IMR-90 (cell line): ENCODE results near the gene ZNF836. TPM values are rescaled to one million over a fixed set of nuclear protein-coding genes. Genes with fewer than 3 reads are reported as not detected.
A peak's percentile ranks its signal among the peaks of the same experiment; 100 is the strongest.

Experiments used
- ATAC-seq: fragments of 200-7000 bp; cut with Tn5 transposase; 2 replicates; pipeline ENCODE4 v1.9.1; 2020; ENCODE audit warnings: low read depth, mild to moderate bottlenecking, moderate library complexity
- BruUV-seq: library from RNA; stranded (reverse); fragments of 400-500 nt; replicated peaks from 2 replicates; lab custom pipeline; 2021; lab: Mats Ljungman, UMichigan
- CTCF ChIA-PET: fragments of 300-600 bp; formaldehyde crosslinking; extraction: SDS; loops from one replicate; lab custom pipeline; 2021; ENCODE audit warnings: antibody characterized with exemption; lab: Yijun Ruan, JAX
- POLR2A ChIA-PET: fragments of 300-600 bp; sonication (Branson Sonifier 250); formaldehyde crosslinking; loops from one replicate; lab custom pipeline; 2022; ENCODE audit warnings: antibody characterized with exemption; ENCODE audit not compliant: unreplicated experiment; lab: Charles Lee
- DNase-seq: peaks from one replicate; pipeline ENCODE4 v3.0.0; 2013
- H2AFZ ChIP-seq: replicated peaks from 2 replicates; pipeline ENCODE3; 2013; ENCODE audit warnings: low read length, mild to moderate bottlenecking; ENCODE audit not compliant: poor library complexity
- H2AK5ac ChIP-seq: 2 replicates; pipeline ENCODE4 v1.6.1; 2013; ENCODE audit warnings: low read depth, low read length, inconsistent platforms
- H2AK9ac ChIP-seq: replicated peaks from 2 replicates; pipeline ENCODE3; 2013; ENCODE audit warnings: mild to moderate bottlenecking, low read depth, low read length, moderate library complexity; ENCODE audit not compliant: poor library complexity
- H2BK120ac ChIP-seq: 2 replicates; pipeline ENCODE4 v1.6.1; 2013; ENCODE audit warnings: low read depth, low read length, inconsistent platforms
- H2BK15ac ChIP-seq: 3 replicates; pipeline ENCODE4 v1.6.1; 2013; ENCODE audit warnings: low read depth, low read length, inconsistent platforms
- H2BK20ac ChIP-seq: 2 replicates; pipeline ENCODE4 v1.6.1; 2013; ENCODE audit warnings: low read depth, mild to moderate bottlenecking, inconsistent platforms, low read length, moderate library complexity
- H2BK5ac ChIP-seq: 2 replicates; pipeline ENCODE4 v1.6.1; 2013; ENCODE audit warnings: mild to moderate bottlenecking, low read depth, low read length, inconsistent platforms; ENCODE audit not compliant: poor library complexity, severe bottlenecking
- H3K14ac ChIP-seq: replicated peaks from 2 replicates; pipeline ENCODE4 v1.6.1; 2013; ENCODE audit warnings: low read depth, low read length, inconsistent platforms
- H3K18ac ChIP-seq: 2 replicates; pipeline ENCODE4 v1.6.1; 2013; ENCODE audit warnings: low read depth, low read length, control low read depth
- H3K23ac ChIP-seq: 2 replicates; pipeline ENCODE4 v1.6.1; 2013; ENCODE audit warnings: low read depth, low read length, inconsistent platforms
- H3K27ac ChIP-seq: 2 replicates; pipeline ENCODE4 v1.5.1; 2013; ENCODE audit warnings: mild to moderate bottlenecking, control low read depth, low read length; ENCODE audit not compliant: insufficient read depth
- H3K27me3 ChIP-seq: 2 replicates; pipeline ENCODE4 v1.6.1; 2013; ENCODE audit warnings: low read length; ENCODE audit not compliant: control insufficient read depth, insufficient read depth
- H3K36me3 ChIP-seq: 2 replicates; pipeline ENCODE4 v1.6.1; 2013; ENCODE audit warnings: low read length, mixed read lengths; ENCODE audit not compliant: control insufficient read depth, insufficient read depth
- H3K4ac ChIP-seq: 2 replicates; pipeline ENCODE4 v1.6.1; 2013; ENCODE audit warnings: low read depth, low read length, inconsistent platforms
- H3K4me1 ChIP-seq: 2 replicates; pipeline ENCODE4 v1.6.1; 2013; ENCODE audit warnings: low read length, mixed read lengths; ENCODE audit not compliant: control insufficient read depth, insufficient read depth
- H3K4me2 ChIP-seq: 2 replicates; pipeline ENCODE4 v1.6.1; 2013; ENCODE audit warnings: low read depth, mild to moderate bottlenecking, control low read depth, low read length, moderate library complexity
- H3K4me3 ChIP-seq: 2 replicates; pipeline ENCODE4 v1.5.1; 2013; ENCODE audit warnings: low read depth, mild to moderate bottlenecking, control low read depth, low read length, moderate library complexity; ENCODE audit not compliant: insufficient read depth
- H3K56ac ChIP-seq: 2 replicates; pipeline ENCODE4 v1.6.1; 2013; ENCODE audit warnings: low read length, inconsistent platforms; ENCODE audit not compliant: insufficient read depth; ENCODE audit errors: extremely low read depth
- H3K79me1 ChIP-seq, 2 experiments: 2 replicates each; pipeline ENCODE4 v1.6.1; 2013; ENCODE audit warnings: low read length in 2 of 2, inconsistent platforms in 1 of 2, low read depth in 1 of 2
- H3K9ac ChIP-seq: 2 replicates; pipeline ENCODE4 v1.6.1; 2013; ENCODE audit warnings: low read depth, low read length, control low read depth
- H3K9me1 ChIP-seq: 2 replicates; pipeline ENCODE4 v1.6.1; 2013; ENCODE audit warnings: low read length, inconsistent platforms; ENCODE audit not compliant: insufficient read depth
- H3K9me3 ChIP-seq: 2 replicates; pipeline ENCODE4 v1.6.1; 2013; ENCODE audit warnings: low read length; ENCODE audit not compliant: control insufficient read depth, insufficient read depth
- H4K20me1 ChIP-seq: 2 replicates; pipeline ENCODE4 v1.6.1; 2013; ENCODE audit warnings: low read length, inconsistent platforms; ENCODE audit not compliant: insufficient read depth
- H4K5ac ChIP-seq: 2 replicates; pipeline ENCODE4 v1.6.1; 2013; ENCODE audit warnings: mild to moderate bottlenecking, low read depth, low read length, control low read depth
- H4K8ac ChIP-seq, 2 experiments: 2 replicates each; pipeline ENCODE4 v1.6.1; 2013; ENCODE audit warnings: low read depth in 2 of 2, low read length in 2 of 2, control low read depth in 1 of 2, inconsistent platforms in 1 of 2
- H4K91ac ChIP-seq: 2 replicates; pipeline ENCODE4 v1.6.1; 2013; ENCODE audit warnings: low read depth, low read length, inconsistent platforms; ENCODE audit not compliant: insufficient read depth
- CEBPB ChIP-seq: IDR thresholded peaks from 2 replicates; pipeline ENCODE4 v1.6.1; 2012; ENCODE audit warnings: low read depth, low read length, improper control_type of control experiment
- WGBS, 2 experiments: methylation state at CpG; one replicate each; pipeline versions ENCODE4 v1.1.5 to v1.1.7; 2013; ENCODE audit warnings: missing lambda C conversion rate in 2 of 2; ENCODE audit not compliant: insufficient read length in 1 of 2; ENCODE audit errors: extremely low coverage in 2 of 2; 5-methylcytosine and 5-hydroxymethylcytosine counted together
- dilution Hi-C: fragments of 300-500 bp; cut with HindIII; formaldehyde crosslinking; loops from one replicate; pipeline ENCODE4 v1.14.3; 2018; ENCODE audit warnings: low sequenced_read_pairs; ENCODE audit not compliant: unreplicated experiment
- in situ Hi-C: fragments of 300-500 bp; cut with MboI; formaldehyde crosslinking; loops from 3 replicates; pipeline ENCODE4 v1.14.3; 2019; ENCODE audit warnings: low sequenced_read_pairs, inconsistent platforms, mixed read lengths
- intact Hi-C: fragments of 100-400 bp; cut with micrococcal nuclease; formaldehyde crosslinking; loops from 2 replicates; pipeline ENCODE4 v1.10.0; 2022
- polyA plus RNA-seq, 3 experiments: library from polyadenylated mRNA; depleted of rRNA; stranded (reverse); fragments of >200 nt; gene quantifications; 2 replicates each; pipeline ENCODE4 v1.2.3, GENCODE V29; 2012; ENCODE audit warnings: low replicate concordance in 1 of 3
- total RNA-seq: library from RNA; depleted of rRNA; stranded (reverse); fragments of >200 nt; gene quantifications from 2 replicates; pipeline ENCODE4 v1.2.3, GENCODE V29; 2012

Gene ZNF836
- total and polyA plus RNA-seq, 2 of the 4 experiments (the other 2 are of a cell fraction), result 1.1 to 4.1 TPM

GRCh38 chr19:52214241-52214640 is 42.8 kb upstream of the ZNF836 start:
- Histone ChIP-seq H3K9me3 (no peaks in the 10 kb centered on the region), H3K27ac (no peak overlapping the region), H3K4me2 (no peak overlapping the region), H4K91ac (no peak overlapping the region), H4K5ac (no peak overlapping the region), H3K23ac (no peak overlapping the region), H3K14ac (no peak overlapping the region), H3K79me1 (peaks cover 33 to 66% of the 10 kb centered on the region in 2 experiments), H2BK5ac (no peak overlapping the region), H2BK15ac (no peak overlapping the region), H3K4me1 (no peaks in the 10 kb centered on the region), H3K18ac (no peak overlapping the region), H3K36me3 (peaks cover 86% of the 10 kb centered on the region), H3K9me1 (peaks cover 16% of the 10 kb centered on the region; the same call in 1 of the 2 replicates), H2AK5ac (no peak overlapping the region), H2AFZ (peak overlapping the region; percentile 8), H2AK9ac (no peak overlapping the region), H3K9ac (no peak overlapping the region), H3K27me3 (no peaks in the 10 kb centered on the region), H4K8ac (no peak overlapping the region), H2BK120ac (no peak overlapping the region), H3K56ac (no peak overlapping the region), H4K20me1 (peaks cover 21% of the 10 kb centered on the region), H2BK20ac (no peak overlapping the region), H3K4ac (no peak overlapping the region), H3K4me3 (no peak overlapping the region)
- DNase-seq, result peak; percentile 10
- 83% methylated on average over 2 of the region's 5 CpGs; no CpG with 5 or more reads in 1 of the 2 experiments for whole genome bisulfite sequencing, 2 experiments
- in situ Hi-C loops (no loop called here), dilution Hi-C loops (no loop called here), intact Hi-C loops (no loop called here)
- POLR2A ChIA-PET, result no interaction called here
- ATAC-seq, result peak; percentile 61
- CTCF ChIA-PET, result interaction anchor here (0.5 to 1.0 kb wide), 2 partner anchors 23 to 1211 kb away, joined by 3 to 6 read pairs; no protein-coding TSS in a partner anchor
- TF ChIP-seq CEBPB, result no peak
- no TSS peak for BruUV-seq
